Subcutaneous abdominal adipose tissue (tissue), 5 donors: Measurements from ENCODE around the gene KLF16.

ENCODE experiments used
- H3K27ac ChIP-seq: one replicate; pipeline ENCODE4 v1.7.0; 2013; ENCODE audit warnings: low read depth, mild to moderate bottlenecking, inconsistent platforms, low read length, moderate library complexity
- H3K27me3 ChIP-seq, 5 donors: one replicate each; pipeline ENCODE4 v1.7.0; 2013; ENCODE audit warnings: low read length in 5 of 5, inconsistent platforms in 1 of 5; ENCODE audit not compliant: control insufficient read depth in 5 of 5, insufficient read depth in 4 of 5
- H3K36me3 ChIP-seq, 5 donors: one replicate each; pipeline ENCODE4 v1.7.0; 2013; ENCODE audit warnings: low read length in 5 of 5; ENCODE audit not compliant: control insufficient read depth in 5 of 5, insufficient read depth in 5 of 5
- H3K4me1 ChIP-seq, 5 donors: one replicate each; pipeline ENCODE4 v1.7.0; 2013; ENCODE audit warnings: low read length in 5 of 5, mild to moderate bottlenecking in 3 of 5, moderate library complexity in 1 of 5; ENCODE audit not compliant: control insufficient read depth in 5 of 5, insufficient read depth in 5 of 5
- H3K4me3 ChIP-seq, 5 donors: one replicate each; pipeline ENCODE4 v1.7.0; 2013; ENCODE audit warnings: low read length in 5 of 5, low read depth in 1 of 5
- H3K9ac ChIP-seq, 5 donors: one replicate each; pipeline ENCODE4 v1.7.0; 2013; ENCODE audit warnings: low read length in 5 of 5, mild to moderate bottlenecking in 4 of 5, moderate library complexity in 3 of 5
- H3K9me3 ChIP-seq, 5 donors: one replicate each; pipeline ENCODE4 v1.7.0; 2013; ENCODE audit warnings: low read length in 5 of 5; ENCODE audit not compliant: control insufficient read depth in 5 of 5
- donor health status: healthy.
- donor health status: healthy.
- donor health status: healthy.
- donor health status: healthy.
- donor health status: healthy.

KLF16 gene

DNA sequence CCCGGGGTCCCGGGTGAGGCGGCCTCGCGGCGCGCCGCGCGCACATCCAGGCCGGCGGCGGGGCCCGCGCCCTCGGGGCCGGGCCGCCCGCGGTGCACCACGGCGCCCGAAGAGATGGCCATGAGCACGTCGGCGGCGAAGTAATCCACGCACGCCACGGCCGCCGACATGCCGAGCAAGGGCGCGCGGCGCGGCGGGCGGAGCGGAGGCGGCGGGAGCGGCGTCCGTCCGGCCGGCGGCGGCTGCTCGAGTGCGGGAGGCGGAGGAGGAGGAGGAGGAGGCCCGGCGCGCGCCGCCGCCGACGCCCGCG, at the start of gene KLF16:
Gene KLF16, minus strand, starts transcription at position 252 of the 310 bp plus-strand sequence. Its CDS starts 82 bp downstream, at position 170.
- H3K9ac ChIP-seq: peak within 1 kb of the TSS in 4 of 5 donors; percentile 72 to 88 (median 80)
- H3K27ac ChIP-seq: peak within 1 kb of the TSS; percentile 72
- H3K9me3 ChIP-seq: no peaks in the 10 kb centered on the region
- H3K27me3 ChIP-seq: peaks cover 0 to 10% (median 3%) of the 10 kb centered on the region in 5 donors
- peaks cover 0 to 55% (median 42%) of the 10 kb centered on the region in 5 donors for H3K4me1 ChIP-seq
- no peaks in the 10 kb centered on the region for H3K36me3 ChIP-seq
- peak within 1 kb of the TSS in 4 of 5 donors; percentile 63 to 76 (median 70) for H3K4me3 ChIP-seq

DNA sequence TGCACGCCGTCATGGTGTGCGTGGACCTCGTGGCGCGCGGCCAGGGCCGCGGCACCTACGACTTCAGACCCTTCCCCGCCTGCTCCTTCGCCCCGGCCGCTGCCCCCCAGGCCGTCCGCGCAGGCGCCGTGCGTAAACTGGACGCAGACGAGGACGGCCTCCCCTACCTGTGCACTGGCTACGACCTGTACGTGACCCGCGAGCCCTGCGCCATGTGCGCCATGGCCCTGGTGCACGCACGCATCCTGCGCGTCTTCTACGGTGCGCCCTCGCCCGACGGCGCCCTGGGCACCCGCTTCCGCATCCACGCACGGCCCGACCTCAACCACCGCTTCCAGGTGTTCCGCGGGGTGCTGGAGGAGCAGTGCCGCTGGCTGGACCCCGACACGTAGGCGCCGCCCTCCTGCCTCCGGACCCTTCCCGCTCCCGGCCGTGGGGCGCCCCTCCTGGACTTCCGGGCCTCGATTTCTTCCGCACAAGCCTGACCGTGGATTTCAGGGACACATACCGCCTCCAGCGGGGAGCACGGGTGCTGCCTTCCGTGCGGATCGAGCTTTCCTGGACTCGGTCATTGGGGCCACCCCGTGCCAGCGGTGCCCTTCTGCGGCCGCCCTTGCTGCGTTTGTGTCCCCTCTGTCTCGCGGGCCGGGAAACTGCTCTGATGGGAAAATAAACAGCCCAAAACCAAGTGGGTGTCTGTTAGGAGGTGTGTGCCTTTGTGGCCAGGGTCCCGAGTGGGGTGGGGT, 49.6 kb upstream of the KLF16 start:
- Histone ChIP-seq H3K4me1 (peaks cover 0 to 16% (median 13%) of the 10 kb centered on the region in 5 donors), H3K9ac (no peak overlapping the region), H3K36me3 (peaks cover 0 to 47% (median 25%) of the 10 kb centered on the region in 5 donors), H3K27me3 (no peaks in the 10 kb centered on the region), H3K27ac (no peak overlapping the region), H3K4me3 (no peak overlapping the region), H3K9me3 (no peaks in the 10 kb centered on the region)

DNA sequence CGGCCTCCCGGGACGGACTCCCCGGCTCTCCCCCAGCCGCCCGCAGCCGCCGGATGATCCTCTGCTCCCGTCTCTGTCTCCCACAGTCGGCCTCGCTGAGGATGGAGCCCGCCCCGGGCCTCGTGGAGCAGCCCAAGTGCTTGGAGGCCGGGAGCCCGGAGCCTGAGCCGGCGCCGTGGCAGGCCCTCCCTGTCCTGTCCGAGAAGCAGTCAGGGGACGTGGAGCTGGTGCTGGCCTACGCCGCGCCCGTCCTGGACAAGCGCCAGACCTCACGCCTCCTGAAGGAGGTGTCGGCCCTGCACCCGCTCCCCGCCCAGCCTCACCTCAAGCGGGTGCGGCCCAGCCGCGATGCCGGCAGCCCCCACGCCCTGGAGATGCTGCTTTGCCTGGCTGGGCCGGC, 48.6 kb upstream of the KLF16 start:
- H3K4me3 ChIP-seq: no peak overlapping the region
- no peak overlapping the region for H3K9ac ChIP-seq
- H3K9me3 ChIP-seq: no peaks in the 10 kb centered on the region
- peaks cover 0 to 42% (median 21%) of the 10 kb centered on the region in 5 donors for H3K36me3 ChIP-seq
- no peaks in the 10 kb centered on the region for H3K27me3 ChIP-seq
- no peak overlapping the region for H3K27ac ChIP-seq
- H3K4me1 ChIP-seq: peaks cover 0 to 24% (median 13%) of the 10 kb centered on the region in 5 donors

DNA sequence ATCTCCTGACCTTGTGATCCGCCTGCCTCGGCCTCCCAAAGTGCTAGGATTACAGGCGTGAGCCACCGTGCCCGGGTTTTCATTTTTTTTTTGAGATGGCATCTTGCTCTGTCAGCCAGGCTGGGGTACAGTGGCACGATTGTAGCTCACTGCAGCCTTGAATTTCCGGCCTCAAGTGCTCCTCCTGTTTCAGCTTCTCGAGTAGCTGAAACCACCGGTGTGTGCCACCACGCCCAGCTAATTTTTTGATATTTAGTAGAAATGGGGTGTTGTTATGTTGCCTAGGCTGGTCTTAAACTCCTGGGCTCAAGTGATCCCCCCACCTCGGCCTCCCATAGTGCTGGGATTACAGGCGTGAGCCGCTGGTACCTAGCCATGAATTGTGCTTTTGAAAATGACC, 47.7 kb upstream of the KLF16 start:
- Histone ChIP-seq H3K36me3 (peaks cover 0 to 39% (median 21%) of the 10 kb centered on the region in 5 donors), H3K4me1 (peaks cover 0 to 26% (median 13%) of the 10 kb centered on the region in 5 donors), H3K9me3 (no peaks in the 10 kb centered on the region), H3K9ac (no peak overlapping the region), H3K27ac (no peak overlapping the region), H3K27me3 (no peaks in the 10 kb centered on the region), H3K4me3 (no peak overlapping the region)

DNA sequence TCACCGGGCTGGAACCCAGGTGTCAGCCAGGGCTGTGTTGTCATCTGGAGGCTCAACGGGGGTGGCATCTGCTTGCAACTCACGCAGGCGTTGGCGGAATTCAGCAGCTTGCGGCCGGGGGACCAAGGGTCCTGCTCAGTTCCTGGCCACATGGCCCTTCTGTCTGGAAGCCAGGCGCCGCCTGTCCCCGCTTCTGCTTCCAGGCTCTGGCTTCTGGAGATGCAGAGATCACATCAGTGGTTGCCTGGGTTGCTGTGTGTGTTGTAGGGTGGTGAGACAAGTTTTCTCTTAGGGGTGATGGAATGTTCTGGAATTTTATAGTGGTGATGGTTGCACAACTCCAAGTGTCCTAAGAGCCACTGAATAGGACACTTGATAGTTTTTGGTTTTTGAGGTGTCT, 46.8 kb upstream of the KLF16 start:
- H3K27ac ChIP-seq: no peak overlapping the region
- no peak overlapping the region for H3K9ac ChIP-seq

DNA sequence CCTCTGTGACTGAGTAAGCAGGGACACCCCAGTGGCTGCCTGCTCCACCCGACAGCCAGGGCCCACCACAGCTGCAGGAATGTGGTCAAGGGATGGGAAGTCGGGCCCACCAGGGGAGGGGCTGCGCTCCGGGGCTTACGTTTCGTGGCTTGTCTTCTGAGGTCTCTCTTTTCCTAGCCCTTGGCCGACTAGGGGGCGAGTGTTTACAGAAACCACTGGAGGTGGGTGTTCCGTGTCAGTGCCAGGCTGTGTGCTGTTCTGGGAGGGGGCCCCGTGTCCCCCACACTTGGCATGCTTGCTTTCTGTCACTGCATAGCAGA, 46.3 kb upstream of the KLF16 start:
- Histone ChIP-seq H3K36me3 (peaks cover 0 to 32% (median 16%) of the 10 kb centered on the region in 5 donors), H3K9ac (peak overlapping the region in 1 of 5 donors; percentile 4), H3K27ac (no peak overlapping the region), H3K4me1 (peaks cover under 1 to 36% (median 21%) of the 10 kb centered on the region in 5 donors), H3K27me3 (no peaks in the 10 kb centered on the region), H3K4me3 (no peak overlapping the region), H3K9me3 (no peaks in the 10 kb centered on the region)

More for the DNA sequence above, 46.8 kb upstream of the KLF16 start:
- H3K27me3 ChIP-seq: no peaks in the 10 kb centered on the region
- peaks cover 0 to 36% (median 20%) of the 10 kb centered on the region in 5 donors for H3K36me3 ChIP-seq
- H3K4me1 ChIP-seq: peaks cover 0 to 33% (median 19%) of the 10 kb centered on the region in 5 donors
- H3K4me3 ChIP-seq: no peak overlapping the region
- no peaks in the 10 kb centered on the region for H3K9me3 ChIP-seq

DNA sequence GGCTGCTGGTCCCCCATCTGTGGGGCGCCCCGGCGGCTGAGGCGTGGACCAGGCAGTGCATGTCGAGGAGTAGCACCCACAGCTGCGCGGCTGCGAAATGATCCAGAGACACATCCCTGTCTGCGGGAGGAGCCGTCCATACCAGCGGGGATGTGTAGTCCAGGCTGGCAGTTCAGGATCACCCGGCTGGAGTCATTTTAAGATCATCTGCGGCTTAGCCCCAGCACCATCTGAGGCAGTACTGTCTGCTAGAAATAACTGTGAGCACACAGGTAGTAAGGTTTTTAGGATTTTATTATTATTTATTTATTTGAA, 44.9 kb upstream of the KLF16 start:
- Histone ChIP-seq H3K4me1 (peaks cover 2 to 44% (median 28%) of the 10 kb centered on the region in 5 donors), H3K36me3 (peaks cover 0 to 20% (median 12%) of the 10 kb centered on the region in 5 donors), H3K4me3 (no peak overlapping the region), H3K9me3 (no peaks in the 10 kb centered on the region), H3K9ac (no peak overlapping the region), H3K27ac (no peak overlapping the region), H3K27me3 (no peaks in the 10 kb centered on the region)

DNA sequence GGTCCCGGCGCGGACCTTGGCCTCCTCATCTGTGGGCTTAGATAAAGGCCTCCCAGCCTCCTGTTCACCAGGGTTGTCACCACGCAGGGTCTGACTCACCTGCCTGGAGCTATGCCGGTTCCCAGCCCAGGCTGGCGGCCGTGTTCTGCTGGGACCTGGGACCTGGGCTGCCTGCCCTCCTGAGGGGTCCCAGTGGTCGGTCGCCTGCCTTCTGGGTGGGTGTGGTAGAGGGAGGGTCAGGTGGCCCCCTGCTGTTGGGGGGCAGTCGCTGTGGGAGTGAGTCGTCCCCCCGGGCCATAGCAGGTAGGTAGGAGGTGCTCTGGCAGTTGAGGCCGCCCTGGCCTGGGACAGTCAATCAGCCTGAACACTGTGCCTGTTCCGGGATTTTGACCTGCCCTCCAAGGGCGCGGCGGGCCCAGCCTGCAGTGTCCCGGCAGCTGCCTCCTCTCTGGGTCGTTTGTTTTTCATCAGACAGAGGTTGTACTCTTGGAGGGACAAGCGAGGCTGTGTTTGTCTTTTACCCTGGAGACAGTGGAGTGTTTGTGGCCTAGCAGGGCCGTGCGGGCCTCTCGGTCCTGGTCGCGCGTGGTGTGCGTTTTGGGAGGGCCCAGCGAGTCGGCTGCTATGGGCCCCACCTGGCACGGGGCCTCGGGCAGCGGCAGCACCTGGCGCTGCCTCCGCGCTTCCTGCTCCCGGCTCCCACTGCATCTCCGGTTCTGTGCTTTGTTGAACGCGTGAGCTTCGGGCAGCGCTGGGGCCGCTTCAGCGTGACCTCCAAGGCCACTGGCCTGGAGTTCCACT, 44.4 kb upstream of the KLF16 start:
- H3K36me3 ChIP-seq: peaks cover 0 to 14% (median 7%) of the 10 kb centered on the region in 5 donors
- H3K4me3 ChIP-seq: no peak overlapping the region
- no peaks in the 10 kb centered on the region for H3K27me3 ChIP-seq
- peak overlapping the region in 1 of 5 donors; percentile 41 for H3K9ac ChIP-seq
- peaks cover 2 to 44% (median 28%) of the 10 kb centered on the region in 5 donors for H3K4me1 ChIP-seq
- no peaks in the 10 kb centered on the region for H3K9me3 ChIP-seq
- H3K27ac ChIP-seq: no peak overlapping the region

DNA sequence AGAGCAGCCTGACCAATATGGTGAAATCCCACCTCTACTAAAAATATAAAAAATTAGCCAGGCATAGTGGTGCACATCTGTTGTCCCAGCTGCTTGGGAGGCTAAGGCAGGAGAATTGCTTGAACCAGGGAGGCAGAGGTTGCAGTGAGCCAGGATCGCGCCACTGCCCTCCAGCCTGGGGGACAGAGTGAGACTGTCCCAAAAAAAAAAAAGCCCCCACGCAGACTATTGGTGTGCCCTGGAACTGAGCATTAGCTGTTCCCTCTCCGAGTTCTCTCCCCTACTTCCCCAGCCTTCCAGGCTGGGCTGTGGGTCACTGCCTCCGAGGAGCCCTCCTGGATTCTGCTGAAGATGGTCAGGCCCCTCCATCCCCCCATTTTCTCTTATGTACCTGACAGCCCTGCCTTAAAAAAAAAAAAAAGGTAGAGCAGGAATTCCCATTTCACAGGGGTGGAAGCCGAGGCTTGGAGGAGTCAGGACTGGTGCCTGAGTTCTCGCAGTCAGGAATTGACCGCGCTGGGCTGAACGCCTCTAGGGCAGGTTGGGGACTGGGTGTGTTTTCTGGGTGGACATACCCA, 43.7 kb upstream of the KLF16 start:
- no peak overlapping the region for H3K4me3 ChIP-seq
- no peak overlapping the region for H3K27ac ChIP-seq
- H3K9me3 ChIP-seq: no peaks in the 10 kb centered on the region
- H3K4me1 ChIP-seq: peaks cover 2 to 44% (median 28%) of the 10 kb centered on the region in 5 donors
- peaks cover 0 to 7% (median 2%) of the 10 kb centered on the region in 5 donors for H3K36me3 ChIP-seq
- no peaks in the 10 kb centered on the region for H3K27me3 ChIP-seq
- no peak overlapping the region for H3K9ac ChIP-seq
